ENCODE measurements around the gene MRPL22. TPM values are rescaled to one million over a fixed set of nuclear protein-coding genes. Genes with fewer than 3 reads are reported as not detected.

Gene MRPL22
- total and polyA plus RNA-seq, 4 donors = 12.5 to 57.3 (median 20.9) TPM

DNA sequence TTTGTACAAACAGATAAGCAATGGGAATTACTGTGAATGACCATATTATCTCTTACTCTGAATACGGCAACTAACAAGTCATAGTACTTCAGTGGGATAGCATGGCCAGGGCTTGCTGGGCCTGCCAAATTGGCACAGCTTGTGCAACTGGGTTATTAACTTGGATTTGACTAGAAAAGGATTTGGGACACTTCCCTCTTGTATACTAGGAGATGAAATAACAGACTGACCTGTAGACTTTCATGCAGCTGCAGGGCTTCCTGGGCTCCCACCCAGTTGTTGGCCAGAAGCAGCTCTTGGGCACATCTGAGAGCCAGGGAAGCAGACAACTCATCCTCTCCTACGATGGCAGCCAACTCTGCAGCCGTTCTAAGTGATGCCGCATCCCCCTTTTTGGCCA is 42.7 kb upstream of the MRPL22 start:
- Histone ChIP-seq H3K9ac (ENCODE audit: low read depth in 1 of 2, low read length in 2 of 2) (no peak overlapping the region), H3K4me3 (ENCODE audit: low read depth in 1 of 3, low read length in 3 of 3) (no peak overlapping the region), H3K27me3 (ENCODE audit: control insufficient read depth in 4 of 4, insufficient read depth in 4 of 4, low read length in 3 of 4) (no peaks in the 10 kb centered on the region), H3K9me3 (ENCODE audit: control insufficient read depth in 4 of 4, low read length in 3 of 4) (no peaks in the 10 kb centered on the region), H3K27ac (ENCODE audit: low read depth in 1 of 2, low read length in 2 of 2) (no peak overlapping the region), H3K4me1 (ENCODE audit: control insufficient read depth in 4 of 4, insufficient read depth in 4 of 4, low read length in 3 of 4) (peaks cover 0 to 6% (median 0%) of the 10 kb centered on the region in 4 donors), H3K36me3 (ENCODE audit: control insufficient read depth in 4 of 4, insufficient read depth in 3 of 4, low read depth in 1 of 4, low read length in 3 of 4) (peaks cover 18 to 71% (median 55%) of the 10 kb centered on the region in 4 donors)
- DNase-seq (ENCODE audit: low spot score) = no peak
- 96% methylated on average over 4 of the region's 4 CpGs for WGBS
- TF ChIP-seq RXRA (IDR thresholded peaks at IDR 0.05) (no peak), GABPA (IDR thresholded peaks at IDR 0.05 in 1 of 2, conservative IDR thresholded peaks at IDR 0.05 in 1 of 2) (no peak), FOXA2 (IDR thresholded peaks at IDR 0.05) (no peak), YY1 (IDR thresholded peaks at IDR 0.05) (no peak), SP1 (IDR thresholded peaks at IDR 0.05) (no peak), NR2F2 (IDR thresholded peaks at IDR 0.05) (no peak), EGR1 (IDR thresholded peaks at IDR 0.05; ENCODE audit: low read depth in 2 of 2) (no peak), FOXA1 (IDR thresholded peaks at IDR 0.05) (no peak), HNF4A (conservative IDR thresholded peaks at IDR 0.05) (no peak), JUND (IDR thresholded peaks at IDR 0.05) (no peak), HNF4G (IDR thresholded peaks at IDR 0.05) (no peak), TAF1 (conservative IDR thresholded peaks at IDR 0.05) (no peak)
- TF ChIP-seq, protein P1, sequence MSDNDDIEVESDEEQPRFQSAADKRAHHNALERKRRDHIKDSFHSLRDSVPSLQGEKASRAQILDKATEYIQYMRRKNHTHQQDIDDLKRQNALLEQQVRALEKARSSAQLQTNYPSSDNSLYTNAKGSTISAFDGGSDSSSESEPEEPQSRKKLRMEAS (IDR thresholded peaks at IDR 0.05) = no peak
- TF ChIP-seq, protein P2, sequence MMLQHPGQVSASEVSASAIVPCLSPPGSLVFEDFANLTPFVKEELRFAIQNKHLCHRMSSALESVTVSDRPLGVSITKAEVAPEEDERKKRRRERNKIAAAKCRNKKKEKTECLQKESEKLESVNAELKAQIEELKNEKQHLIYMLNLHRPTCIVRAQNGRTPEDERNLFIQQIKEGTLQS (IDR thresholded peaks at IDR 0.05) = no peak
- TF ChIP-seq, protein P3, sequence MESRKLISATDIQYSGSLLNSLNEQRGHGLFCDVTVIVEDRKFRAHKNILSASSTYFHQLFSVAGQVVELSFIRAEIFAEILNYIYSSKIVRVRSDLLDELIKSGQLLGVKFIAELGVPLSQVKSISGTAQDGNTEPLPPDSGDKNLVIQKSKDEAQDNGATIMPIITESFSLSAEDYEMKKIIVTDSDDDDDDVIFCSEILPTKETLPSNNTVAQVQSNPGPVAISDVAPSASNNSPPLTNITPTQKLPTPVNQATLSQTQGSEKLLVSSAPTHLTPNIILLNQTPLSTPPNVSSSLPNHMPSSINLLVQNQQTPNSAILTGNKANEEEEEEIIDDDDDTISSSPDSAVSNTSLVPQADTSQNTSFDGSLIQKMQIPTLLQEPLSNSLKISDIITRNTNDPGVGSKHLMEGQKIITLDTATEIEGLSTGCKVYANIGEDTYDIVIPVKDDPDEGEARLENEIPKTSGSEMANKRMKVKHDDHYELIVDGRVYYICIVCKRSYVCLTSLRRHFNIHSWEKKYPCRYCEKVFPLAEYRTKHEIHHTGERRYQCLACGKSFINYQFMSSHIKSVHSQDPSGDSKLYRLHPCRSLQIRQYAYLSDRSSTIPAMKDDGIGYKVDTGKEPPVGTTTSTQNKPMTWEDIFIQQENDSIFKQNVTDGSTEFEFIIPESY (IDR thresholded peaks at IDR 0.05) = no peak
- TF ChIP-seq, protein P4, sequence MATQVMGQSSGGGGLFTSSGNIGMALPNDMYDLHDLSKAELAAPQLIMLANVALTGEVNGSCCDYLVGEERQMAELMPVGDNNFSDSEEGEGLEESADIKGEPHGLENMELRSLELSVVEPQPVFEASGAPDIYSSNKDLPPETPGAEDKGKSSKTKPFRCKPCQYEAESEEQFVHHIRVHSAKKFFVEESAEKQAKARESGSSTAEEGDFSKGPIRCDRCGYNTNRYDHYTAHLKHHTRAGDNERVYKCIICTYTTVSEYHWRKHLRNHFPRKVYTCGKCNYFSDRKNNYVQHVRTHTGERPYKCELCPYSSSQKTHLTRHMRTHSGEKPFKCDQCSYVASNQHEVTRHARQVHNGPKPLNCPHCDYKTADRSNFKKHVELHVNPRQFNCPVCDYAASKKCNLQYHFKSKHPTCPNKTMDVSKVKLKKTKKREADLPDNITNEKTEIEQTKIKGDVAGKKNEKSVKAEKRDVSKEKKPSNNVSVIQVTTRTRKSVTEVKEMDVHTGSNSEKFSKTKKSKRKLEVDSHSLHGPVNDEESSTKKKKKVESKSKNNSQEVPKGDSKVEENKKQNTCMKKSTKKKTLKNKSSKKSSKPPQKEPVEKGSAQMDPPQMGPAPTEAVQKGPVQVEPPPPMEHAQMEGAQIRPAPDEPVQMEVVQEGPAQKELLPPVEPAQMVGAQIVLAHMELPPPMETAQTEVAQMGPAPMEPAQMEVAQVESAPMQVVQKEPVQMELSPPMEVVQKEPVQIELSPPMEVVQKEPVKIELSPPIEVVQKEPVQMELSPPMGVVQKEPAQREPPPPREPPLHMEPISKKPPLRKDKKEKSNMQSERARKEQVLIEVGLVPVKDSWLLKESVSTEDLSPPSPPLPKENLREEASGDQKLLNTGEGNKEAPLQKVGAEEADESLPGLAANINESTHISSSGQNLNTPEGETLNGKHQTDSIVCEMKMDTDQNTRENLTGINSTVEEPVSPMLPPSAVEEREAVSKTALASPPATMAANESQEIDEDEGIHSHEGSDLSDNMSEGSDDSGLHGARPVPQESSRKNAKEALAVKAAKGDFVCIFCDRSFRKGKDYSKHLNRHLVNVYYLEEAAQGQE (IDR thresholded peaks at IDR 0.05) = no peak
- TF ChIP-seq, protein P5, sequence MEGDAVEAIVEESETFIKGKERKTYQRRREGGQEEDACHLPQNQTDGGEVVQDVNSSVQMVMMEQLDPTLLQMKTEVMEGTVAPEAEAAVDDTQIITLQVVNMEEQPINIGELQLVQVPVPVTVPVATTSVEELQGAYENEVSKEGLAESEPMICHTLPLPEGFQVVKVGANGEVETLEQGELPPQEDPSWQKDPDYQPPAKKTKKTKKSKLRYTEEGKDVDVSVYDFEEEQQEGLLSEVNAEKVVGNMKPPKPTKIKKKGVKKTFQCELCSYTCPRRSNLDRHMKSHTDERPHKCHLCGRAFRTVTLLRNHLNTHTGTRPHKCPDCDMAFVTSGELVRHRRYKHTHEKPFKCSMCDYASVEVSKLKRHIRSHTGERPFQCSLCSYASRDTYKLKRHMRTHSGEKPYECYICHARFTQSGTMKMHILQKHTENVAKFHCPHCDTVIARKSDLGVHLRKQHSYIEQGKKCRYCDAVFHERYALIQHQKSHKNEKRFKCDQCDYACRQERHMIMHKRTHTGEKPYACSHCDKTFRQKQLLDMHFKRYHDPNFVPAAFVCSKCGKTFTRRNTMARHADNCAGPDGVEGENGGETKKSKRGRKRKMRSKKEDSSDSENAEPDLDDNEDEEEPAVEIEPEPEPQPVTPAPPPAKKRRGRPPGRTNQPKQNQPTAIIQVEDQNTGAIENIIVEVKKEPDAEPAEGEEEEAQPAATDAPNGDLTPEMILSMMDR (IDR thresholded peaks at IDR 0.05; ENCODE audit: low read depth, low read length, missing input control) = no peak

Measured in liver (tissue), 9 donors.